ENCODE data around the gene C17orf114.

Gene C17orf114

GRCh38 chr17:4780325-4780955 is 21.7 kb downstream of the C17orf114 start:
- Mint-ChIP-seq H3K4me1 (ENCODE audit: low read depth, unreplicated experiment) (no peaks in the 10 kb centered on the region), H3K36me3 (ENCODE audit: unreplicated experiment) (no peaks in the 10 kb centered on the region), H3K9me3 (ENCODE audit: unreplicated experiment) (peaks cover 2% of the 10 kb centered on the region), H3K27ac (ENCODE audit: unreplicated experiment) (no peak overlapping the region), H3K4me3 (ENCODE audit: unreplicated experiment) (no peak overlapping the region), H3K27me3 (ENCODE audit: unreplicated experiment) (peaks cover 2% of the 10 kb centered on the region)
- DNase-seq, result no peak
- no peak for TF ChIP-seq CTCF (IDR thresholded peaks at IDR 0.05; ENCODE audit: partially characterized antibody, unreplicated experiment)

GRCh38 chr17:4777969-4778760 is 24.0 kb downstream of the C17orf114 start:
- Mint-ChIP-seq H3K27ac (ENCODE audit: unreplicated experiment) (no peak overlapping the region), H3K27me3 (ENCODE audit: unreplicated experiment) (peaks cover 2% of the 10 kb centered on the region), H3K4me3 (ENCODE audit: unreplicated experiment) (no peak overlapping the region), H3K36me3 (ENCODE audit: unreplicated experiment) (no peaks in the 10 kb centered on the region), H3K4me1 (ENCODE audit: low read depth, unreplicated experiment) (no peaks in the 10 kb centered on the region), H3K9me3 (ENCODE audit: unreplicated experiment) (peaks cover 2% of the 10 kb centered on the region)
- no peak for DNase-seq
- no peak for TF ChIP-seq CTCF (IDR thresholded peaks at IDR 0.05; ENCODE audit: partially characterized antibody, unreplicated experiment)

GRCh38 chr17:4772235-4772613 is 29.9 kb downstream of the C17orf114 start:
- Mint-ChIP-seq H3K27me3 (ENCODE audit: unreplicated experiment) (peaks cover 5% of the 10 kb centered on the region), H3K9me3 (ENCODE audit: unreplicated experiment) (peaks cover 2% of the 10 kb centered on the region), H3K4me3 (ENCODE audit: unreplicated experiment) (no peak overlapping the region), H3K27ac (ENCODE audit: unreplicated experiment) (no peak overlapping the region), H3K36me3 (ENCODE audit: unreplicated experiment) (no peaks in the 10 kb centered on the region), H3K4me1 (ENCODE audit: low read depth, unreplicated experiment) (no peaks in the 10 kb centered on the region)
- DNase-seq, result no peak
- no peak for TF ChIP-seq CTCF (IDR thresholded peaks at IDR 0.05; ENCODE audit: partially characterized antibody, unreplicated experiment)

GRCh38 chr17:4771519-4772234 is 30.5 kb downstream of the C17orf114 start, which contains the start of gene TM4SF5:
TSS of gene TM4SF5 (plus strand) at chr17:4771886. CDS start at chr17:4771923, 37 bp downstream.
- no peak within 1 kb of the TSS for H3K27ac Mint-ChIP-seq (ENCODE audit: unreplicated experiment)
- TF ChIP-seq CTCF (IDR thresholded peaks at IDR 0.05; ENCODE audit: partially characterized antibody, unreplicated experiment), result no peak
- H3K27me3 Mint-ChIP-seq (ENCODE audit: unreplicated experiment), result peaks cover 5% of the 10 kb centered on the region
- no peak for DNase-seq
- no peaks in the 10 kb centered on the region for H3K4me1 Mint-ChIP-seq (ENCODE audit: low read depth, unreplicated experiment)
- no peak within 1 kb of the TSS for H3K4me3 Mint-ChIP-seq (ENCODE audit: unreplicated experiment)
- H3K36me3 Mint-ChIP-seq (ENCODE audit: unreplicated experiment), result no peaks in the 10 kb centered on the region
- no peaks in the 10 kb centered on the region for H3K9me3 Mint-ChIP-seq (ENCODE audit: unreplicated experiment)

Data from glutamatergic neuron (in vitro differentiated cells).